GM18517 (cell line): ENCODE results near the gene ADRA2C.
"Not testable (repeated sequence)": the region's sequence is repeated elsewhere in the genome, so short reads cannot be mapped to it uniquely, and the experiment has no call there.

Experiments used
- ATAC-seq: cut with Tn5 transposase; IDR thresholded peaks from one replicate; pipeline ENCODE4 v1.9.1; 2021; ENCODE audit warnings: mild to moderate bottlenecking, moderate library complexity; ENCODE audit not compliant: unreplicated experiment

The ADRA2C gene

DNA sequence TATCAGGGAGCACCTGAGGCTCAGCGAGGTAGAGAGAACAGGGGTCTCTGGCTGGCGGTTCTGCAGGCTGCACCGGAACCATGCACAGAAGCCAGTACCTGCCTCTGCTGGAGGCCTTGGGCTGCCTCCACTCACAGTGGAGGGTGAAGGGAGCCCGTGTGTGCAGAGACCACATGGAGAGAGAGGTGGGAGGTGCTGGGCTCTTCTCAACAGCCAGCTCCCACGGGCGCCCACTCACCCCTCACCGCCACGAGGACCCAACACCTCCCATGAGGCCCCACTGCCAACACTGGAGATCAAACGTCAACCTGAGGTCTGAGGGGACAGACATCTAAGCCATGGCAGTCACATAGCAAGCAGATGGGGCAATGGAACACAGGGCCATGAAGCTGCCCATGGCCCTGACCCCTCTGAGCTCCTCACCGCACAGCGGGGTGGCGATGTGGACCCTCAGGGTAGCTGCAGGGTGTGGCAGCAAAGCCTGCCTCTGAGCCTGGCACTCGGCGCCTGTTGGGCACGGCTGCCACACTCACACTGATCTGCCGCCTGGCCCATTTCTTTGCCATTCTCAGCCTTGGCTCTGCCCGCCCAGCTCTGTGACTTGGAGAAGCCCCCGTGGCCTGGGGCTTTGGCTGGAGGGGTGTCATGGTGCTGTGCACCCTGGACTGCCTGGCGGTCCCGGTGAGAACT is 44.8 kb downstream of the ADRA2C start:
- ATAC-seq = no peak

- ATAC-seq = no peak
Measured at GRCh38 chr4:3811621-3812020, 45.4 kb downstream of the ADRA2C start.

DNA sequence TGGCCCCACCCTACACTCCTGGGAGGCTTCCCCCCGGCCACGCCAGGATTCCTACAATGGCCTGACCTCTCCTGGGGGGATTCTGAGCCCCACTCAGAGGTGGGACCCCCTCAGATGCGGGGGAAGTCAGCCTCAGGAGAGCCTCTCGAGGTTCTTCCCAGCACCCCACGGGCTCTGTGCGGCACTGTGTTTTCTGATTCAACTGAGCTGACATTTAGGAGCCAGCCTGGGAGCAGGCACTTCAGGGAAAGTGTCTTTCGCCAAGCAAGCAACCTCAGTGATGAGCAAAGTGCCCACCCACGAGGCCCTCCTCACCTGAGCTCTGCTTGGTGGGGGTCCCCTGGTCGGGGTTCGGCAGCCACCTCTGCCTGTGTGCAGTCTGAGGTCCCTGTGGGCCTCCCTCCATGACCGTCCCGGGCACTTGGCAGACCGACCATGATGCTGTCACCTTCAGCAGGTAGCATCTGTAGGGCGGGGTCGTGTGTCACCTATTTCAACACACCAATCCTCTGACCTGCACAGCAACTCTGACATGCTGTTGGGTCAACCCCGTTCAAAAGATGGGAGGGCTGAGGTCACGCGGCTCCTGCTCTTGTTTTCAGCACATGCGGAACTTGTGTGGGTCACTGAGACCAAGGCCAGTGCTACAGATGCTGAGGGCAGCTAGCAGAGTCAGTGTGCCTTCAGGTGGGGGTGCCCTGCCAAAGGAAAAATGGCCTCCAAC is 46.2 kb downstream of the ADRA2C start:
- ATAC-seq = no peak

DNA sequence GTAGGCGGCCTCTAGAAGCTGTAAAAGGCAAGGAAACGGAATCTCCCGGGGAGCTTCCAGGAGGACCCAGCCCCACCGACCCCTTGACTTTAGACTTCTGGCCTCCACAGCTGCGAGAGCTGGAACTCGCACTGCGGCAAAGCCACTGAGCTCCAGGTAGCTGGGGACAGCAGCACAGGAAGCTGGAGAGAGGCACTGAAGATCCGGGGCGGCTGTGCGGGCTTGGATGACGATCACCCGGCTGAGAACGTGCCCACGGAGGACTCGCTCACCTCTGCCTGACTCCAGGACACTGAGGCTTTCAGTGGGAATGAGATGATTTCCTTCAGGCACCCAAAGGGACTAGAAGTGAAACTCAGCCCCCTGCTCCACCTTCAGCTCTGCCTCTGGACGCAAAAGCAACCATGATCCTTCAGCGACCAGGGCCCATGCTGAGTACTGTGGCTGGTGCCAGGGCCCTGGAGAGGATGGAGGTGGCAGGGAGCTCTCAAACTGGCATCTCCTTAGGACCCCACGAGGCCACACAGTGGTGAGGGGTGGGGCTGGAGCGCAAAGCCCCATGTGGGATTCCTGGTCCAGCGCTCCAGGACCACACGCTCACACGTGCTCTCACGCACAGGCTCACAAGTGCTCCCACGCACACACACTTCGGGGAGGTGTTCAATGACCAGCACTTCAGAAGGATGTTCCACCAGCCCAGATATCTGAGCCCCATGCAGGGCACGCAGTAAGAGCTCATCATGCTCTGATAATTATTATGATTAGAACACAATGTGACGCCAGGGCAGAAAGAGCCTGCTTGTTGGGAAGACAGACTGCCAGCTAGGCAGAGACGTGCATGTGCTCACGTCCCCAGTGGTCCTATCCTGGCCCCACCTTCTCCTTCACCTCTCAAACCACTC is 47.2 kb downstream of the ADRA2C start:
- ATAC-seq = no peak

DNA sequence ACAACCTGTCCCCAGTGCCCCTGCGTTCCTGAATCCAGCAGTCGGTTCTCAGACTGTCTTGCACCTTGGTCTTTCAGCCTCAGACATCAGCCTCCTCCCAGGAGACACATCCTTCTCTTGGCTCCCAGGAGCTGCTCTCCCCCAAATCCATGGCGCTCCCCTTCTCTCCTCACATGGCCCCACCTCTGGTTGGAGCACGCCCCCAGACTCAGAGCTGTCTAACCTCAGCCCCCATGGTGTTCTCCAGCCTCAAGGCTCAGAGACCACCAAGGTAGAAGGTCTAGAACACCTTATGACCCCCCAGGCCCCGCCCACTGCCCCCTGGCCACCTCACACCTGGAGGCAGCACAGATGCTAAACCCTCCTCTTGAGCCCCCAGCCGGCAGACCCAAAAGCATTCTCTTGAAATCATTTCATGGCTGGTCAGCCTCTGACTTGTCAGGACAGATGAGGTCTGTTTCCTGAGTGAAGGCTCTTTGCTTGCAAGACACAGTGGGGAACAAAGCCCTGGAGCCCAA is 47.9 kb downstream of the ADRA2C start:
- no peak for ATAC-seq

GRCh38 chr4:3814838-3815237 is 48.7 kb downstream of the ADRA2C start:
- not testable (repeated sequence) for ATAC-seq

GRCh38 chr4:3816256-3816825 is 50.2 kb downstream of the ADRA2C start:
- no peak for ATAC-seq

GRCh38 chr4:3816983-3817960 is 51.1 kb downstream of the ADRA2C start:
- ATAC-seq = no peak
